Measurements from ENCODE around the gene ATP11B. TPM values are rescaled to one million over a fixed set of nuclear protein-coding genes. Genes with fewer than 3 reads are reported as not detected.

The ATP11B gene
- total RNA-seq, 1 donor from 2014 or later: 59.0 TPM

GRCh38 chr3:182896553-182896952, 103.2 kb downstream of the ATP11B start:
- H3K9ac ChIP-seq (ENCODE audit: low read depth in 1 of 3, low read length in 3 of 3): no peak overlapping the region
- H3K4me1 ChIP-seq (ENCODE audit: control insufficient read depth in 3 of 3, insufficient read depth in 3 of 3, low read length in 3 of 3): no peaks in the 10 kb centered on the region
- no peaks in the 10 kb centered on the region for H3K9me3 ChIP-seq (ENCODE audit: control insufficient read depth in 3 of 3, low read length in 3 of 3)
- no peak overlapping the region for H3K4me3 ChIP-seq (ENCODE audit: low read length in 3 of 3)
- peaks cover 0 to 10% (median 6%) of the 10 kb centered on the region in 3 donors for H3K36me3 ChIP-seq (ENCODE audit: control insufficient read depth in 3 of 3, insufficient read depth in 3 of 3, low read length in 3 of 3)
- H3K27me3 ChIP-seq (ENCODE audit: control insufficient read depth in 3 of 3, insufficient read depth in 3 of 3, low read length in 3 of 3): no peaks in the 10 kb centered on the region
- no peak overlapping the region for H3K27ac ChIP-seq (ENCODE audit: low read depth, low read length)

- peaks cover 4 to 26% (median 26%) of the 10 kb centered on the region in 3 donors for H3K36me3 ChIP-seq (ENCODE audit: control insufficient read depth in 3 of 3, insufficient read depth in 3 of 3, low read length in 3 of 3)
- H3K27ac ChIP-seq (ENCODE audit: low read depth, low read length): no peak overlapping the region
- no peaks in the 10 kb centered on the region for H3K9me3 ChIP-seq (ENCODE audit: control insufficient read depth in 3 of 3, low read length in 3 of 3)
- no peak overlapping the region for H3K9ac ChIP-seq (ENCODE audit: low read depth in 1 of 3, low read length in 3 of 3)
- H3K4me1 ChIP-seq (ENCODE audit: control insufficient read depth in 3 of 3, insufficient read depth in 3 of 3, low read length in 3 of 3): no peaks in the 10 kb centered on the region
- no peaks in the 10 kb centered on the region for H3K27me3 ChIP-seq (ENCODE audit: control insufficient read depth in 3 of 3, insufficient read depth in 3 of 3, low read length in 3 of 3)
- no peak overlapping the region for H3K4me3 ChIP-seq (ENCODE audit: low read length in 3 of 3)
Observed at GRCh38 chr3:182902236-182902635, 108.9 kb downstream of the ATP11B start.

GRCh38 chr3:182904164-182904563, 110.9 kb downstream of the ATP11B start:
- Histone ChIP-seq H3K36me3 (ENCODE audit: control insufficient read depth in 3 of 3, insufficient read depth in 3 of 3, low read length in 3 of 3) (peaks cover 4 to 26% (median 24%) of the 10 kb centered on the region in 3 donors), H3K4me1 (ENCODE audit: control insufficient read depth in 3 of 3, insufficient read depth in 3 of 3, low read length in 3 of 3) (no peaks in the 10 kb centered on the region), H3K9me3 (ENCODE audit: control insufficient read depth in 3 of 3, low read length in 3 of 3) (no peaks in the 10 kb centered on the region), H3K27me3 (ENCODE audit: control insufficient read depth in 3 of 3, insufficient read depth in 3 of 3, low read length in 3 of 3) (no peaks in the 10 kb centered on the region), H3K27ac (ENCODE audit: low read depth, low read length) (no peak overlapping the region), H3K9ac (ENCODE audit: low read depth in 1 of 3, low read length in 3 of 3) (no peak overlapping the region), H3K4me3 (ENCODE audit: low read length in 3 of 3) (no peak overlapping the region)

GRCh38 chr3:182905623-182906022, 112.3 kb downstream of the ATP11B start:
- H3K4me1 ChIP-seq (ENCODE audit: control insufficient read depth in 3 of 3, insufficient read depth in 3 of 3, low read length in 3 of 3): no peaks in the 10 kb centered on the region
- no peak overlapping the region for H3K9ac ChIP-seq (ENCODE audit: low read depth in 1 of 3, low read length in 3 of 3)
- H3K4me3 ChIP-seq (ENCODE audit: low read length in 3 of 3): no peak overlapping the region
- no peaks in the 10 kb centered on the region for H3K9me3 ChIP-seq (ENCODE audit: control insufficient read depth in 3 of 3, low read length in 3 of 3)
- peaks cover 4 to 24% (median 23%) of the 10 kb centered on the region in 3 donors for H3K36me3 ChIP-seq (ENCODE audit: control insufficient read depth in 3 of 3, insufficient read depth in 3 of 3, low read length in 3 of 3)
- H3K27me3 ChIP-seq (ENCODE audit: control insufficient read depth in 3 of 3, insufficient read depth in 3 of 3, low read length in 3 of 3): no peaks in the 10 kb centered on the region
- no peak overlapping the region for H3K27ac ChIP-seq (ENCODE audit: low read depth, low read length)

- peaks cover 4 to 24% (median 23%) of the 10 kb centered on the region in 3 donors for H3K36me3 ChIP-seq (ENCODE audit: control insufficient read depth in 3 of 3, insufficient read depth in 3 of 3, low read length in 3 of 3)
Observed at GRCh38 chr3:182906036-182906435, 112.7 kb downstream of the ATP11B start.

GRCh38 chr3:182908471-182908870, 115.2 kb downstream of the ATP11B start:
- no peak overlapping the region for H3K4me3 ChIP-seq (ENCODE audit: low read length in 3 of 3)
- H3K27me3 ChIP-seq (ENCODE audit: control insufficient read depth in 3 of 3, insufficient read depth in 3 of 3, low read length in 3 of 3): no peaks in the 10 kb centered on the region
- peaks cover 4 to 16% (median 12%) of the 10 kb centered on the region in 3 donors for H3K36me3 ChIP-seq (ENCODE audit: control insufficient read depth in 3 of 3, insufficient read depth in 3 of 3, low read length in 3 of 3)
- no peak overlapping the region for H3K9ac ChIP-seq (ENCODE audit: low read depth in 1 of 3, low read length in 3 of 3)
- H3K9me3 ChIP-seq (ENCODE audit: control insufficient read depth in 3 of 3, low read length in 3 of 3): no peaks in the 10 kb centered on the region
- H3K27ac ChIP-seq (ENCODE audit: low read depth, low read length): no peak overlapping the region
- H3K4me1 ChIP-seq (ENCODE audit: control insufficient read depth in 3 of 3, insufficient read depth in 3 of 3, low read length in 3 of 3): no peaks in the 10 kb centered on the region

More at GRCh38 chr3:182906036-182906435, 112.7 kb downstream of the ATP11B start:
- H3K9ac ChIP-seq (ENCODE audit: low read depth in 1 of 3, low read length in 3 of 3): no peak overlapping the region
- no peak overlapping the region for H3K27ac ChIP-seq (ENCODE audit: low read depth, low read length)
- H3K9me3 ChIP-seq (ENCODE audit: control insufficient read depth in 3 of 3, low read length in 3 of 3): no peaks in the 10 kb centered on the region
- no peaks in the 10 kb centered on the region for H3K27me3 ChIP-seq (ENCODE audit: control insufficient read depth in 3 of 3, insufficient read depth in 3 of 3, low read length in 3 of 3)
- no peaks in the 10 kb centered on the region for H3K4me1 ChIP-seq (ENCODE audit: control insufficient read depth in 3 of 3, insufficient read depth in 3 of 3, low read length in 3 of 3)
- H3K4me3 ChIP-seq (ENCODE audit: low read length in 3 of 3): no peak overlapping the region

- Histone ChIP-seq H3K4me1 (ENCODE audit: control insufficient read depth in 3 of 3, insufficient read depth in 3 of 3, low read length in 3 of 3) (peaks cover 0 to 2% (median 0%) of the 10 kb centered on the region in 3 donors), H3K4me3 (ENCODE audit: low read length in 3 of 3) (no peak overlapping the region), H3K27ac (ENCODE audit: low read depth, low read length) (no peak overlapping the region), H3K27me3 (ENCODE audit: control insufficient read depth in 3 of 3, insufficient read depth in 3 of 3, low read length in 3 of 3) (no peaks in the 10 kb centered on the region), H3K36me3 (ENCODE audit: control insufficient read depth in 3 of 3, insufficient read depth in 3 of 3, low read length in 3 of 3) (peaks cover 4 to 15% (median 12%) of the 10 kb centered on the region in 3 donors), H3K9ac (ENCODE audit: low read depth in 1 of 3, low read length in 3 of 3) (no peak overlapping the region), H3K9me3 (ENCODE audit: control insufficient read depth in 3 of 3, low read length in 3 of 3) (no peaks in the 10 kb centered on the region)
Observed at GRCh38 chr3:182909318-182910040, 116.2 kb downstream of the ATP11B start.

GRCh38 chr3:182910936-182911781, 117.9 kb downstream of the ATP11B start:
- Histone ChIP-seq H3K36me3 (ENCODE audit: control insufficient read depth in 3 of 3, insufficient read depth in 3 of 3, low read length in 3 of 3) (peaks cover 0 to 7% (median 6%) of the 10 kb centered on the region in 3 donors), H3K27me3 (ENCODE audit: control insufficient read depth in 3 of 3, insufficient read depth in 3 of 3, low read length in 3 of 3) (no peaks in the 10 kb centered on the region), H3K4me1 (ENCODE audit: control insufficient read depth in 3 of 3, insufficient read depth in 3 of 3, low read length in 3 of 3) (peaks cover 0 to 2% (median 0%) of the 10 kb centered on the region in 3 donors), H3K9me3 (ENCODE audit: control insufficient read depth in 3 of 3, low read length in 3 of 3) (no peaks in the 10 kb centered on the region), H3K27ac (ENCODE audit: low read depth, low read length) (no peak overlapping the region), H3K9ac (ENCODE audit: low read depth in 1 of 3, low read length in 3 of 3) (no peak overlapping the region), H3K4me3 (ENCODE audit: low read length in 3 of 3) (no peak overlapping the region)

GRCh38 chr3:182911782-182912111, 118.4 kb downstream of the ATP11B start:
- H3K9me3 ChIP-seq (ENCODE audit: control insufficient read depth in 3 of 3, low read length in 3 of 3): no peaks in the 10 kb centered on the region
- peaks cover 0 to 2% (median under 1%) of the 10 kb centered on the region in 3 donors for H3K4me1 ChIP-seq (ENCODE audit: control insufficient read depth in 3 of 3, insufficient read depth in 3 of 3, low read length in 3 of 3)
- H3K27me3 ChIP-seq (ENCODE audit: control insufficient read depth in 3 of 3, insufficient read depth in 3 of 3, low read length in 3 of 3): no peaks in the 10 kb centered on the region
- H3K9ac ChIP-seq (ENCODE audit: low read depth in 1 of 3, low read length in 3 of 3): no peak overlapping the region
- H3K36me3 ChIP-seq (ENCODE audit: control insufficient read depth in 3 of 3, insufficient read depth in 3 of 3, low read length in 3 of 3): peaks cover 0 to 6% (median 4%) of the 10 kb centered on the region in 3 donors
- no peak overlapping the region for H3K27ac ChIP-seq (ENCODE audit: low read depth, low read length)
- H3K4me3 ChIP-seq (ENCODE audit: low read length in 3 of 3): no peak overlapping the region

- Histone ChIP-seq H3K4me3 (ENCODE audit: low read length in 3 of 3) (no peak overlapping the region), H3K9ac (ENCODE audit: low read depth in 1 of 3, low read length in 3 of 3) (no peak overlapping the region), H3K4me1 (ENCODE audit: control insufficient read depth in 3 of 3, insufficient read depth in 3 of 3, low read length in 3 of 3) (peaks cover 0 to 5% (median 2%) of the 10 kb centered on the region in 3 donors), H3K27me3 (ENCODE audit: control insufficient read depth in 3 of 3, insufficient read depth in 3 of 3, low read length in 3 of 3) (no peaks in the 10 kb centered on the region), H3K9me3 (ENCODE audit: control insufficient read depth in 3 of 3, low read length in 3 of 3) (no peaks in the 10 kb centered on the region), H3K27ac (ENCODE audit: low read depth, low read length) (no peak overlapping the region), H3K36me3 (ENCODE audit: control insufficient read depth in 3 of 3, insufficient read depth in 3 of 3, low read length in 3 of 3) (peaks cover 0 to 6% (median 4%) of the 10 kb centered on the region in 3 donors)
Observed at GRCh38 chr3:182912474-182912873, 119.2 kb downstream of the ATP11B start.
